HG02840 (cell line): ENCODE measurements around the gene CNKSR3.

Experiments used
- ATAC-seq: cut with Tn5 transposase; IDR thresholded peaks from one replicate; pipeline ENCODE4 v1.9.1; 2021; ENCODE audit warnings: mild to moderate bottlenecking, moderate library complexity, moderate number of reproducible peaks; ENCODE audit not compliant: unreplicated experiment, low FRiP score

Gene CNKSR3

GRCh38 chr6:154428897-154429296 lies 81.6 kb downstream of the CNKSR3 start:
- no peak for ATAC-seq

- no peak for ATAC-seq
Measured at GRCh38 chr6:154427446-154427845, 83.0 kb downstream of the CNKSR3 start.

- ATAC-seq, result no peak
Measured at GRCh38 chr6:154426997-154427396, 83.5 kb downstream of the CNKSR3 start.

- ATAC-seq, result no peak
Measured at GRCh38 chr6:154425034-154425433, 85.5 kb downstream of the CNKSR3 start.

GRCh38 chr6:154414021-154414813 lies 96.3 kb downstream of the CNKSR3 start:
- peak; percentile 78 for ATAC-seq

GRCh38 chr6:154412106-154412820 lies 98.2 kb downstream of the CNKSR3 start:
- no peak for ATAC-seq

GRCh38 chr6:154411076-154411475 lies 99.4 kb downstream of the CNKSR3 start:
- ATAC-seq, result no peak

GRCh38 chr6:154410619-154411072 lies 99.8 kb downstream of the CNKSR3 start:
- ATAC-seq, result no peak

- no peak for ATAC-seq
Measured at GRCh38 chr6:154408891-154409500, 101.5 kb downstream of the CNKSR3 start.

- no peak for ATAC-seq
Measured at GRCh38 chr6:154407440-154407839, 103.0 kb downstream of the CNKSR3 start.

- no peak for ATAC-seq
Measured at GRCh38 chr6:154406869-154407268, 103.6 kb downstream of the CNKSR3 start.

- ATAC-seq, result no peak
Measured at GRCh38 chr6:154406301-154406700, 104.2 kb downstream of the CNKSR3 start.

- ATAC-seq, result no peak
Measured at GRCh38 chr6:154404791-154405400, 105.6 kb downstream of the CNKSR3 start.

- no peak for ATAC-seq
Measured at GRCh38 chr6:154403788-154404187, 106.7 kb downstream of the CNKSR3 start.

GRCh38 chr6:154402081-154402780 lies 108.3 kb downstream of the CNKSR3 start:
- no peak for ATAC-seq

GRCh38 chr6:154399097-154399496 lies 111.4 kb downstream of the CNKSR3 start:
- no peak for ATAC-seq

- ATAC-seq, result no peak
Measured at GRCh38 chr6:154397491-154398195, 112.8 kb downstream of the CNKSR3 start.

- ATAC-seq, result no peak
Measured at GRCh38 chr6:154395878-154396277, 114.6 kb downstream of the CNKSR3 start.

GRCh38 chr6:154395316-154395715 lies 115.2 kb downstream of the CNKSR3 start:
- ATAC-seq, result no peak

- no peak for ATAC-seq
Measured at GRCh38 chr6:154394571-154394970, 115.9 kb downstream of the CNKSR3 start.
